ENCODE data around the gene HCRTR2. TPM values are rescaled to one million over a fixed set of nuclear protein-coding genes. Genes with fewer than 3 reads are reported as not detected.

HCRTR2 gene
- total RNA-seq, 1 experiment from 2014 or later, result not detected

DNA sequence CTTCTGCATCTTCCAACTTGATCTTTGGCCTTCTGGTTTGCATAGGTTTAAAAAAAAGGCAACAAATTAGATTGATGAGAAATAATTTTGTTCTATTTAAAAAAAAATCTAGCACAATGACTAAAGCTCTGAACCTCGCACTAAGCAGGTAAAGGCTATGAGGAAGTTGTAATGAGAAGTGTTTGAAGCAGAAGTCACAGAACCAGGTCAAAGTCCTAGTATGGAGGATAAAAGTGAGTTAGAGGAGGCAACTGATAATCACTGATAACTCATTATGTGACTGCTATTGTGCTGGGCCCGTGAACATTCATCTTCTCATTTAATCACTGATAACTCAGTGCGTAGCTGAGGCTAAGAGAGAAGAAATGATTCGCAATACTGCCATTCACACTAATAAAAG lies 106.9 kb downstream of the HCRTR2 start:
- DNase-seq (ENCODE audit: low read depth, low spot score) (no peak), ATAC-seq (no peak)
- Histone ChIP-seq H3K27ac (ENCODE audit: low read length) (no peak overlapping the region), H3K9me3 (ENCODE audit: control insufficient read depth, insufficient read depth, low read depth, low read length) (no peaks in the 10 kb centered on the region), H3K27me3 (ENCODE audit: control insufficient read depth, insufficient read depth, low read length) (peaks cover 6% of the 10 kb centered on the region; the same call in 1 of the 2 replicates), H3K4me1 (ENCODE audit: control insufficient read depth, insufficient read depth, low read length) (peaks cover 13% of the 10 kb centered on the region), H3K36me3 (ENCODE audit: control insufficient read depth, insufficient read depth, low read length) (no peaks in the 10 kb centered on the region), H3K4me3 (ENCODE audit: low read depth in 2 of 2, low read length in 2 of 2) (no peak overlapping the region)
- TF ChIP-seq POLR2AphosphoS5 (IDR thresholded peaks at IDR 0.05; ENCODE audit: low read depth, low read length) (no peak), TCF7L2 (IDR thresholded peaks at IDR 0.05; ENCODE audit: low read depth, low read length) (no peak), REST (IDR thresholded peaks at IDR 0.05; ENCODE audit: insufficient read depth in 1 of 2, low read depth in 2 of 2, low read length in 1 of 2) (no peak), SIN3A (IDR thresholded peaks at IDR 0.05; ENCODE audit: borderline replicate concordance, insufficient read depth, low read depth, low read length) (no peak)
- TF ChIP-seq, protein P1, sequence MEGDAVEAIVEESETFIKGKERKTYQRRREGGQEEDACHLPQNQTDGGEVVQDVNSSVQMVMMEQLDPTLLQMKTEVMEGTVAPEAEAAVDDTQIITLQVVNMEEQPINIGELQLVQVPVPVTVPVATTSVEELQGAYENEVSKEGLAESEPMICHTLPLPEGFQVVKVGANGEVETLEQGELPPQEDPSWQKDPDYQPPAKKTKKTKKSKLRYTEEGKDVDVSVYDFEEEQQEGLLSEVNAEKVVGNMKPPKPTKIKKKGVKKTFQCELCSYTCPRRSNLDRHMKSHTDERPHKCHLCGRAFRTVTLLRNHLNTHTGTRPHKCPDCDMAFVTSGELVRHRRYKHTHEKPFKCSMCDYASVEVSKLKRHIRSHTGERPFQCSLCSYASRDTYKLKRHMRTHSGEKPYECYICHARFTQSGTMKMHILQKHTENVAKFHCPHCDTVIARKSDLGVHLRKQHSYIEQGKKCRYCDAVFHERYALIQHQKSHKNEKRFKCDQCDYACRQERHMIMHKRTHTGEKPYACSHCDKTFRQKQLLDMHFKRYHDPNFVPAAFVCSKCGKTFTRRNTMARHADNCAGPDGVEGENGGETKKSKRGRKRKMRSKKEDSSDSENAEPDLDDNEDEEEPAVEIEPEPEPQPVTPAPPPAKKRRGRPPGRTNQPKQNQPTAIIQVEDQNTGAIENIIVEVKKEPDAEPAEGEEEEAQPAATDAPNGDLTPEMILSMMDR (IDR thresholded peaks at IDR 0.05), result no peak
- in situ Hi-C loops (cut with HindIII; ENCODE audit: low pct_unique_long_range_greater_than_20kb, low sequenced_read_pairs), result no loop called here
- BruUV-seq (replicated peaks), result no TSS peak
- intact Hi-C loops (cut with micrococcal nuclease; ENCODE audit: unreplicated experiment), result loop anchor here (2.0 kb wide), 1 partner anchor 164 kb away; no protein-coding TSS in a partner anchor
- ChIA-PET POLR2A (no interaction called here), CTCF (no interaction called here)

GRCh38 chr6:55282115-55282514 lies 107.8 kb downstream of the HCRTR2 start:
- Histone ChIP-seq H3K36me3 (ENCODE audit: control insufficient read depth, insufficient read depth, low read length) (no peaks in the 10 kb centered on the region), H3K4me1 (ENCODE audit: control insufficient read depth, insufficient read depth, low read length) (peaks cover 5% of the 10 kb centered on the region), H3K27ac (ENCODE audit: low read length) (no peak overlapping the region; the same call in 1 of the 2 replicates), H3K4me3 (ENCODE audit: low read depth in 2 of 2, low read length in 2 of 2) (no peak overlapping the region), H3K9me3 (ENCODE audit: control insufficient read depth, insufficient read depth, low read depth, low read length) (no peaks in the 10 kb centered on the region), H3K27me3 (ENCODE audit: control insufficient read depth, insufficient read depth, low read length) (peaks cover 3% of the 10 kb centered on the region; the same call in 1 of the 2 replicates)
- DNase-seq (ENCODE audit: low read depth, low spot score) (no peak), ATAC-seq (no peak)
- intact Hi-C loops (cut with micrococcal nuclease; ENCODE audit: unreplicated experiment), result no loop called here
- ChIA-PET POLR2A (no interaction called here), CTCF (interaction anchor here (0.7 kb wide), 1 partner anchor 601 kb away, joined by 4 read pairs; no protein-coding TSS in a partner anchor)
- BruUV-seq (replicated peaks), result no TSS peak
- TF ChIP-seq TCF7L2 (IDR thresholded peaks at IDR 0.05; ENCODE audit: low read depth, low read length) (no peak), POLR2AphosphoS5 (IDR thresholded peaks at IDR 0.05; ENCODE audit: low read depth, low read length) (no peak), SIN3A (IDR thresholded peaks at IDR 0.05; ENCODE audit: borderline replicate concordance, insufficient read depth, low read depth, low read length) (no peak)
- in situ Hi-C loops (cut with HindIII; ENCODE audit: low pct_unique_long_range_greater_than_20kb, low sequenced_read_pairs), result no loop called here

GRCh38 chr6:55286824-55287223 lies 112.5 kb downstream of the HCRTR2 start:
- no peak for TF ChIP-seq SIN3A (IDR thresholded peaks at IDR 0.05; ENCODE audit: borderline replicate concordance, insufficient read depth, low read depth, low read length)
- TF ChIP-seq, protein P1 (IDR thresholded peaks at IDR 0.05), result no peak
- TF ChIP-seq POLR2AphosphoS5 (IDR thresholded peaks at IDR 0.05; ENCODE audit: low read depth, low read length), result no peak
- TF ChIP-seq TCF7L2 (IDR thresholded peaks at IDR 0.05; ENCODE audit: low read depth, low read length), result no peak
- no peak for TF ChIP-seq REST (IDR thresholded peaks at IDR 0.05; ENCODE audit: insufficient read depth in 1 of 2, low read depth in 2 of 2, low read length in 1 of 2)
- ATAC-seq (no peak), DNase-seq (ENCODE audit: low read depth, low spot score) (no peak)
- CTCF ChIA-PET, result interaction anchor here (0.5 kb wide), 1 partner anchor 628 kb away, joined by 3 read pairs; no protein-coding TSS in a partner anchor
- Histone ChIP-seq H3K27me3 (ENCODE audit: control insufficient read depth, insufficient read depth, low read length) (peaks cover 3% of the 10 kb centered on the region; the same call in 1 of the 2 replicates), H3K4me1 (ENCODE audit: control insufficient read depth, insufficient read depth, low read length) (no peaks in the 10 kb centered on the region), H3K4me3 (ENCODE audit: low read depth in 2 of 2, low read length in 2 of 2) (no peak overlapping the region), H3K27ac (ENCODE audit: low read length) (no peak overlapping the region), H3K9me3 (ENCODE audit: control insufficient read depth, insufficient read depth, low read depth, low read length) (no peaks in the 10 kb centered on the region), H3K36me3 (ENCODE audit: control insufficient read depth, insufficient read depth, low read length) (no peaks in the 10 kb centered on the region)
- intact Hi-C loops (cut with micrococcal nuclease; ENCODE audit: unreplicated experiment), result no loop called here
- BruUV-seq (replicated peaks), result no TSS peak
- in situ Hi-C loops (cut with HindIII; ENCODE audit: low pct_unique_long_range_greater_than_20kb, low sequenced_read_pairs), result no loop called here
- POLR2A ChIA-PET, result no interaction called here

Measured in Panc1 (cell line).